HEK293 (cell line): ENCODE data around the gene RTCB.

Experiments used
- CTCF ChIA-PET: fragments of 350-600 bp; formaldehyde crosslinking; extraction: SDS; loops from one replicate; lab custom pipeline; 2021; ENCODE audit warnings: antibody characterized with exemption; lab: Yijun Ruan, JAX
- POLR2A ChIA-PET: fragments of 300-600 bp; formaldehyde crosslinking; extraction: SDS; loops from one replicate; lab custom pipeline; 2020; ENCODE audit warnings: antibody characterized with exemption, inconsistent platforms; lab: Yijun Ruan, JAX
- H3K27ac ChIP-seq: fragments of 200-500 bp; sonication (Bioruptor generic); 2 replicates; pipeline ENCODE4 v1.5.1; 2014; ENCODE audit warnings: low read depth, low read length, control low read depth, inconsistent platforms; ENCODE audit errors: extremely low read depth
- H3K36me3 ChIP-seq, 2 experiments: fragments of 200-500 bp in 1 of 2; sonication (Bioruptor generic) in 1 of 2; 1 replicate in 1 of 2; 2 replicates in 1 of 2; pipeline ENCODE4 v1.5.1; 2014 to 2017; ENCODE audit warnings: inconsistent platforms in 2 of 2, low read length in 2 of 2; ENCODE audit not compliant: control insufficient read depth in 2 of 2, insufficient read depth in 1 of 2
- H3K4me1 ChIP-seq: fragments of 200-500 bp; sonication (Bioruptor generic); 2 replicates; pipeline ENCODE4 v1.5.1; 2014; ENCODE audit warnings: mild to moderate bottlenecking, low read length, inconsistent platforms; ENCODE audit not compliant: control insufficient read depth, insufficient read depth
- H3K4me3 ChIP-seq: 2 replicates; pipeline ENCODE4 v1.5.1; 2011; ENCODE audit warnings: low read depth, mild to moderate bottlenecking, control low read depth, low read length, moderate library complexity
- H3K9me3 ChIP-seq: fragments of 200-500 bp; sonication (Bioruptor generic); 2 replicates; pipeline ENCODE4 v1.5.1; 2014; ENCODE audit warnings: low read depth, low read length, inconsistent platforms; ENCODE audit not compliant: control insufficient read depth, insufficient read depth
- HOXA7 ChIP-seq: sonication (generic); formaldehyde crosslinking; IDR thresholded peaks from 2 replicates; pipeline ENCODE4 v1.8.1; 2022; ENCODE audit warnings: missing genetic modification reagents, borderline replicate concordance
- KLF10 ChIP-seq: fragments of 450-650 bp; IDR thresholded peaks from 2 replicates; pipeline ENCODE4 v1.5.1; 2018; ENCODE audit warnings: missing biosample characterization, mild to moderate bottlenecking, missing genetic modification characterization
- KLF16 ChIP-seq: fragments of 450-650 bp; formaldehyde crosslinking; IDR thresholded peaks from 2 replicates; pipeline ENCODE4 v1.5.1; 2017; ENCODE audit warnings: missing biosample characterization, missing genetic modification characterization
- OVOL3 ChIP-seq: fragments of 450-650 bp; formaldehyde crosslinking; IDR thresholded peaks from 2 replicates; pipeline ENCODE4 v1.5.1; 2016; ENCODE audit warnings: missing biosample characterization, missing genetic modification characterization
- REPIN1 ChIP-seq: fragments of 450-650 bp; formaldehyde crosslinking; IDR thresholded peaks from 2 replicates; pipeline ENCODE4 v1.5.1; 2017; ENCODE audit warnings: missing biosample characterization, missing genetic modification characterization, low read depth
- SCRT1 ChIP-seq: fragments of 450-650 bp; formaldehyde crosslinking; IDR thresholded peaks from 2 replicates; pipeline ENCODE4 v1.5.1; 2016; ENCODE audit warnings: missing biosample characterization, missing genetic modification characterization, borderline replicate concordance
- SP3 ChIP-seq: fragments of 450-650 bp; formaldehyde crosslinking; IDR thresholded peaks from 2 replicates; pipeline ENCODE4 v1.5.1; 2016; ENCODE audit warnings: missing biosample characterization, missing genetic modification characterization
- ZFP3 ChIP-seq: fragments of 450-650 bp; formaldehyde crosslinking; IDR thresholded peaks from 2 replicates; pipeline ENCODE4 v1.5.1; 2016; ENCODE audit warnings: low read depth, missing biosample characterization, missing genetic modification characterization
- ZNF2 ChIP-seq: fragments of 450-650 bp; formaldehyde crosslinking; IDR thresholded peaks from 2 replicates; pipeline ENCODE4 v1.5.1; 2016; ENCODE audit warnings: missing biosample characterization, missing genetic modification characterization
- ZNF214 ChIP-seq: fragments of 450-650 bp; formaldehyde crosslinking; IDR thresholded peaks from 2 replicates; pipeline ENCODE4 v1.5.1; 2017; ENCODE audit warnings: missing biosample characterization, mild to moderate bottlenecking, missing genetic modification characterization, borderline replicate concordance
- ZNF223 ChIP-seq: fragments of 450-650 bp; formaldehyde crosslinking; IDR thresholded peaks from 2 replicates; pipeline ENCODE4 v1.5.1; 2016; ENCODE audit warnings: missing biosample characterization, missing genetic modification characterization
- ZNF302 ChIP-seq: fragments of 450-650 bp; formaldehyde crosslinking; IDR thresholded peaks from 2 replicates; pipeline ENCODE4 v1.5.1; 2016; ENCODE audit warnings: missing biosample characterization, missing genetic modification characterization, low read depth
- ZNF391 ChIP-seq: fragments of 450-650 bp; formaldehyde crosslinking; IDR thresholded peaks from 2 replicates; pipeline ENCODE4 v1.5.1; 2016; ENCODE audit warnings: low read depth, missing biosample characterization, missing genetic modification characterization, borderline replicate concordance
- ZNF521 ChIP-seq: fragments of 450-650 bp; formaldehyde crosslinking; IDR thresholded peaks from 2 replicates; pipeline ENCODE4 v1.5.1; 2017; ENCODE audit warnings: missing biosample characterization, mild to moderate bottlenecking, missing genetic modification characterization
- ZNF529 ChIP-seq: fragments of 450-650 bp; formaldehyde crosslinking; IDR thresholded peaks from 2 replicates; pipeline ENCODE4 v1.5.1; 2017; ENCODE audit warnings: missing genetic modification characterization, missing biosample characterization; ENCODE audit not compliant: insufficient replicate concordance
- ZNF596 ChIP-seq: fragments of 450-650 bp; IDR thresholded peaks from 2 replicates; pipeline ENCODE4 v1.5.0; 2018; ENCODE audit warnings: missing biosample characterization, mild to moderate bottlenecking, missing genetic modification characterization, moderate library complexity
- ZNF776 ChIP-seq: fragments of 450-650 bp; formaldehyde crosslinking; IDR thresholded peaks from 2 replicates; pipeline ENCODE4 v1.5.0; 2017; ENCODE audit warnings: missing biosample characterization, missing genetic modification characterization, borderline replicate concordance
- ZNF785 ChIP-seq: fragments of 450-650 bp; formaldehyde crosslinking; IDR thresholded peaks from 2 replicates; pipeline ENCODE4 v1.5.1; 2016; ENCODE audit warnings: missing biosample characterization, missing genetic modification characterization
- ZSCAN30 ChIP-seq: fragments of 450-650 bp; IDR thresholded peaks from 2 replicates; pipeline ENCODE4 v1.5.1; 2018; ENCODE audit warnings: missing biosample characterization, mild to moderate bottlenecking, missing genetic modification characterization, moderate library complexity
- TF ChIP-seq, protein P1 (sequence below): fragments of 450-650 bp; formaldehyde crosslinking; IDR thresholded peaks from 2 replicates; pipeline ENCODE4 v1.5.1; 2017; ENCODE audit warnings: missing biosample characterization, mild to moderate bottlenecking, missing genetic modification characterization, moderate library complexity
- TF ChIP-seq, protein P2 (sequence below): fragments of 450-650 bp; formaldehyde crosslinking; IDR thresholded peaks from 2 replicates; pipeline ENCODE4 v1.5.1; 2017; ENCODE audit warnings: missing biosample characterization, missing genetic modification characterization
- TF ChIP-seq, protein P3 (sequence below): fragments of 450-650 bp; formaldehyde crosslinking; IDR thresholded peaks from 2 replicates; pipeline ENCODE4 v1.5.1; 2017; ENCODE audit warnings: missing biosample characterization, missing genetic modification characterization
- TF ChIP-seq, protein P4 (sequence below): fragments of 450-650 bp; formaldehyde crosslinking; IDR thresholded peaks from 2 replicates; pipeline ENCODE4 v1.5.1; 2017; ENCODE audit warnings: missing biosample characterization, missing genetic modification characterization

RTCB gene

DNA sequence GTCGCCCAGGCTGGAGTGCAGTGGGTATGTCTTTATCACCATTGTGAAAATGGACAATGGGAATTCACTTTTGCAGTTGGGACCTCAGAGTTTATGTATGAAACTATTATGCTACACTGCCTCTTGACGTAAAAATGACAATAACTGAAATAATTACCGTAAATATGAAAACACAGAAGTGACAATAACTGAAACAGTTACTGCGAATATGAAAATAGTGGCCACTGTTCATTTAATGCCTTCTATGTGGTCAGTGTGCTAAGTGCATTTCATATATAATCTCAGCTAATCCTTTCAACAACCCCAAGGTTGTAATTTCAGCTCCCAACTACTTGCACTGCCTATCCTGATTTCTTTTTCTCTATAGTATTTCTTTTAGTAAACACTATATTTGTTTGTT lies 5.9 kb upstream of the RTCB start (continued):
- no peak for TF ChIP-seq ZNF776 (tag by site-specific recombination)
- TF ChIP-seq ZNF2 = no peak
- no peak for TF ChIP-seq ZNF596 (tag by site-specific recombination)
- TF ChIP-seq SCRT1 (tag by site-specific recombination) = no peak
- TF ChIP-seq, protein P1, sequence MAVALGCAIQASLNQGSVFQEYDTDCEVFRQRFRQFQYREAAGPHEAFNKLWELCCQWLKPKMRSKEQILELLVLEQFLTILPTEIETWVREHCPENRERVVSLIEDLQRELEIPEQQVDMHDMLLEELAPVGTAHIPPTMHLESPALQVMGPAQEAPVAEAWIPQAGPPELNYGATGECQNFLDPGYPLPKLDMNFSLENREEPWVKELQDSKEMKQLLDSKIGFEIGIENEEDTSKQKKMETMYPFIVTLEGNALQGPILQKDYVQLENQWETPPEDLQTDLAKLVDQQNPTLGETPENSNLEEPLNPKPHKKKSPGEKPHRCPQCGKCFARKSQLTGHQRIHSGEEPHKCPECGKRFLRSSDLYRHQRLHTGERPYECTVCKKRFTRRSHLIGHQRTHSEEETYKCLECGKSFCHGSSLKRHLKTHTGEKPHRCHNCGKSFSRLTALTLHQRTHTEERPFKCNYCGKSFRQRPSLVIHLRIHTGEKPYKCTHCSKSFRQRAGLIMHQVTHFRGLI (tag by site-specific recombination) = no peak
- no peak for TF ChIP-seq ZNF391
- no peak for TF ChIP-seq ZNF302 (tag by site-specific recombination)
- TF ChIP-seq KLF10 (tag by site-specific recombination) = no peak
- TF ChIP-seq, protein P2, sequence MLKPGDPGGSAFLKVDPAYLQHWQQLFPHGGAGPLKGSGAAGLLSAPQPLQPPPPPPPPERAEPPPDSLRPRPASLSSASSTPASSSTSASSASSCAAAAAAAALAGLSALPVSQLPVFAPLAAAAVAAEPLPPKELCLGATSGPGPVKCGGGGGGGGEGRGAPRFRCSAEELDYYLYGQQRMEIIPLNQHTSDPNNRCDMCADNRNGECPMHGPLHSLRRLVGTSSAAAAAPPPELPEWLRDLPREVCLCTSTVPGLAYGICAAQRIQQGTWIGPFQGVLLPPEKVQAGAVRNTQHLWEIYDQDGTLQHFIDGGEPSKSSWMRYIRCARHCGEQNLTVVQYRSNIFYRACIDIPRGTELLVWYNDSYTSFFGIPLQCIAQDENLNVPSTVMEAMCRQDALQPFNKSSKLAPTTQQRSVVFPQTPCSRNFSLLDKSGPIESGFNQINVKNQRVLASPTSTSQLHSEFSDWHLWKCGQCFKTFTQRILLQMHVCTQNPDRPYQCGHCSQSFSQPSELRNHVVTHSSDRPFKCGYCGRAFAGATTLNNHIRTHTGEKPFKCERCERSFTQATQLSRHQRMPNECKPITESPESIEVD (tag by site-specific recombination) = no peak

DNA sequence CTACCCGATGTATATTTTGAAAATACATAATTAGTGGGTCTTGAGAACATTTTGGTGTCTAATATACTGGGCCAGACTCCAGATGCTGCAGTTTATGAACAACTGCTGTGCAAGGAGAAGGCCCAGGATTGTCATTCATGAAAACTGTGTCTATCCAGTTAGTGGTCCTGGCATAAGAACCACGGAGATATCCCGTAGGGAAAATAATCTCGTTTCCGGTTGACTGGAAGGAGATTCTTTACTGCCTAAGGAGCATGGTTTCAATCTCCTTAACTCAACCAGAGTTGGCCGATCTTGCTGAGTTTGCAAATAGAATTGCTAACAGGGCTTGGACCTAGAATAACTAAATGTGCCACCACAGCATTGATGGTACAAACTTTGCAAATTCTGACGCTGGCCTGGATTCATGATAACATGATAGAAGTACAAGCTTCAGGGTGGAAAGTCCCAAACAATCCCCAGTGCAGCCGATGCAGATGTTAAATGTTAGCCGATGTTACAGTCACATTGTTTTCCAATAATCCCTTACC lies 4.6 kb upstream of the RTCB start:
- no peaks in the 10 kb centered on the region for H3K9me3 ChIP-seq
- ChIA-PET CTCF (interaction anchor here (0.7 kb wide), 2 partner anchors 9 to 57 kb away, joined by 4 read pairs; no protein-coding TSS in a partner anchor), POLR2A (no interaction called here)
- H3K36me3 ChIP-seq = no peaks in the 10 kb centered on the region
- no peak overlapping the region for H3K4me3 ChIP-seq
- TF ChIP-seq ZNF214 (no peak), ZNF529 (no peak), SP3 (tag by site-specific recombination) (no peak), KLF16 (no peak), ZNF223 (tag by site-specific recombination) (no peak), ZNF521 (tag by site-specific recombination) (no peak), ZSCAN30 (no peak), ZNF785 (tag by site-specific recombination) (no peak), OVOL3 (tag by site-specific recombination) (no peak), HOXA7 (CRISPR knock-in tag) (no peak), REPIN1 (no peak), ZFP3 (no peak)
- TF ChIP-seq, protein P3, sequence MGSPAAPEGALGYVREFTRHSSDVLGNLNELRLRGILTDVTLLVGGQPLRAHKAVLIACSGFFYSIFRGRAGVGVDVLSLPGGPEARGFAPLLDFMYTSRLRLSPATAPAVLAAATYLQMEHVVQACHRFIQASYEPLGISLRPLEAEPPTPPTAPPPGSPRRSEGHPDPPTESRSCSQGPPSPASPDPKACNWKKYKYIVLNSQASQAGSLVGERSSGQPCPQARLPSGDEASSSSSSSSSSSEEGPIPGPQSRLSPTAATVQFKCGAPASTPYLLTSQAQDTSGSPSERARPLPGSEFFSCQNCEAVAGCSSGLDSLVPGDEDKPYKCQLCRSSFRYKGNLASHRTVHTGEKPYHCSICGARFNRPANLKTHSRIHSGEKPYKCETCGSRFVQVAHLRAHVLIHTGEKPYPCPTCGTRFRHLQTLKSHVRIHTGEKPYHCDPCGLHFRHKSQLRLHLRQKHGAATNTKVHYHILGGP = no peak
- TF ChIP-seq, protein P1 (tag by site-specific recombination) = no peak
- TF ChIP-seq, protein P4, sequence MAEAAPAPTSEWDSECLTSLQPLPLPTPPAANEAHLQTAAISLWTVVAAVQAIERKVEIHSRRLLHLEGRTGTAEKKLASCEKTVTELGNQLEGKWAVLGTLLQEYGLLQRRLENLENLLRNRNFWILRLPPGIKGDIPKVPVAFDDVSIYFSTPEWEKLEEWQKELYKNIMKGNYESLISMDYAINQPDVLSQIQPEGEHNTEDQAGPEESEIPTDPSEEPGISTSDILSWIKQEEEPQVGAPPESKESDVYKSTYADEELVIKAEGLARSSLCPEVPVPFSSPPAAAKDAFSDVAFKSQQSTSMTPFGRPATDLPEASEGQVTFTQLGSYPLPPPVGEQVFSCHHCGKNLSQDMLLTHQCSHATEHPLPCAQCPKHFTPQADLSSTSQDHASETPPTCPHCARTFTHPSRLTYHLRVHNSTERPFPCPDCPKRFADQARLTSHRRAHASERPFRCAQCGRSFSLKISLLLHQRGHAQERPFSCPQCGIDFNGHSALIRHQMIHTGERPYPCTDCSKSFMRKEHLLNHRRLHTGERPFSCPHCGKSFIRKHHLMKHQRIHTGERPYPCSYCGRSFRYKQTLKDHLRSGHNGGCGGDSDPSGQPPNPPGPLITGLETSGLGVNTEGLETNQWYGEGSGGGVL (tag by site-specific recombination) = no peak
- H3K4me1 ChIP-seq = no peaks in the 10 kb centered on the region
- H3K27ac ChIP-seq = no peak overlapping the region
